NCI-H1048 (cell line): ENCODE results near the gene MTTP.

Source experiments
- DNase-seq: peaks from one replicate; lab custom pipeline; 2025; lab: John Stamatoyannopoulos, UW

MTTP gene

DNA sequence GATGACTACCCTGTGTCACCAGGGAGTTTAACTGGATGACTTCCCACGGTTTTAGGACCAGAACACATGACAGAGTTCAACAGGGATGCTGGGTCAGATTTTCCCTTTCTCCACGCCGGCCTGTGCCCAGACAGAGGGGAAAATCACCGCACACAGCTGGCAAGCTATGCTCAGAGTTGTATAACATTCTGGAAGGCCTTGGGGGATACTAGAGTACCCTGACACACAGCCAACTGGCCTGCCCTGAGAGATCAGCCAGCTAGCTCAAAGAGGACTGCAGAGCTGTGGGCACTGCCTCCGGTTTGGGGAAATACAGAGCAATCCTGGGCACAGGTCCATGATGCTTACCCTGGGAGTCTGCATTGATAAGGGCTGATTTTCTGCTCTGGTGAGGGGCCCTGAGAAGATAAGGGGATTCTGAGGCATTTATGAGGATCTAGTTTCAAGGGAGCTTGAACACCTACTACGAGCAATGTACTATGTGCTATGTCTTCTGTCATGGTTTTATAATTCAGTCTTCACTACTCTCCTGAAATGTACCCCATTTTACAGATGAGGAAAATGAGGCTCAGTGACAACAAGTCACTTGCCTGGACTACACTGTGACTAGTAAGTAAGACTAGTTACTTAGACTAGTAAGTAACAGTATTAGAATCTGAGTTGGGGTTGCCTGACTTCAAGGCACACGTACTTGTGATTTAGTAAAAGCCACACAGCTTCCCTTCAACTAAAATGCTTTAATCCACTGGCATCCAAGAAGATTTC lies 68.3 kb downstream of the MTTP start:
- no peak for DNase-seq

DNA sequence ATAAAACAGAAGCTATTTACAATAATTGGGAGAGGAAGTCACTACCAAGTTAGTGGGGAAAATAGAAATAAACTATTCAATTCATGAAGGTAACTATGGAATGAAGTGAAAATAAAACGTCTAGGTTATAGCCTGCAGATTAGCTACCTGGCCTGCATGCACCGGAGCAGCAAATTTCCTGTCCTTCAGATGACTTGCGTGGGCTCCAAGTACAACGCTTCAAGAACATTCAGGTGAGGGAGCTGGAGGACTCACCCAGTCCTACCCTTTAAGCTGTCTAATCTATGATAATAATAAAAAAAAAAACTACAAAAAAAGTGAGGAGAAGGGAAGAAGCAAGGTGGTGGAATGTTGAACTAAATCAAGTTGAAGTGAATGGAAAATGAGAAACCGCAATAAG lies 69.8 kb downstream of the MTTP start:
- DNase-seq, result no peak

DNA sequence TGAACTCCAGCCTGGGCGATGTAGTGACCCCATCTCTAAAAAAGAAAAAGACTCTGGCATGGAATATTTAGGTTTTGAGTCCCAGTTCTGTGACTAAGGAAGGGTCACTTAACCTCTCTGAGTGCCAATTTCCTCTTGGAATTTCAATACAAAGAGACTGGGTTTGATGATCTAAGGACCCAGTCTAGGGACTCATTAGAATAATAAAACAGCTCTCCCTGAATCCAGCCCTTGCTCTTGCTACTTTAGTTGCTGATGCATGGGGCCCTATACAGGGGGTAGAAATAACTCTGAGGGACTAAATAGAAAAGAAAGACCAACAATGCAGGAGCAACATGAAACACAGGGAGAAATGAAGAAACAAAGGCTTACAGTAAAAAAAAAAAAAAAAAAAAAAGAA lies 70.4 kb downstream of the MTTP start:
- DNase-seq, result no peak

DNA sequence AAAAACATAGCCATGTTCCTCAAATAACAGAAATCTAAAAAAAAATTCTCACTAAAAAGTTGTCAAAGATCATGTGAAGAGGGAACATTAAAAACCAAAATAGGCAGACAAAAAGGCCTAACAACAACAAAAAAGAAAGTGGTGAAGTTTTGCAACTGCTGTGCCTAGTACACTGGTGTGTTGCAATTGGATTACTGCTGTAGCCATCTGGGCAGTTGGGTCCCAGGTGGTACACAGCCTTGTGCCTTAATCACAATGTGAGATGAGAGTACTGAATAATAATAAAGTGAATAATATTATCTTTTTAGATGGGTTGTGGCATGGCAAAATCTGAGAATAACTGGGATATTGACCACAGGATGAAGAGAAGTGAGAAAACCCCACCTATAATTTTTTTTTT lies 71.0 kb downstream of the MTTP start:
- no peak for DNase-seq

DNA sequence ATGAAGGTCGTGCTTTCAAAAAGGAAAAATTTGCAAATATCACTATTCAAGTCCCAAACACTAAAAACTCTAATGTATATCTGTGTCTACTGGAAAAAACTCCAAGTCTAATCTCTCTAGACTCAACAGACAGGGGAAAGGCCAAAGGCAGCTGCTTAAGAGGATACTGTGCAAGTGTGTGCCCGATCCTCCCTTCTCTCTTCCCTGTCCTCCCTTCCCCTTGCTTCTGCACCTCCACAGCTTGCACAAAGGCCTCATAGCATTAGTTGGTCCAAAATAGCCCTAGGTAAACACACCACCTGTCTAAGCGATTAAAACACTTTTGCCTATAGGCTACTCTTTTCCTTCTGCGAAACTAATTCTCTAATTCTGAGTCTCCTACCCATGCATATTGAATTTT lies 72.4 kb downstream of the MTTP start:
- DNase-seq, result no peak

DNA sequence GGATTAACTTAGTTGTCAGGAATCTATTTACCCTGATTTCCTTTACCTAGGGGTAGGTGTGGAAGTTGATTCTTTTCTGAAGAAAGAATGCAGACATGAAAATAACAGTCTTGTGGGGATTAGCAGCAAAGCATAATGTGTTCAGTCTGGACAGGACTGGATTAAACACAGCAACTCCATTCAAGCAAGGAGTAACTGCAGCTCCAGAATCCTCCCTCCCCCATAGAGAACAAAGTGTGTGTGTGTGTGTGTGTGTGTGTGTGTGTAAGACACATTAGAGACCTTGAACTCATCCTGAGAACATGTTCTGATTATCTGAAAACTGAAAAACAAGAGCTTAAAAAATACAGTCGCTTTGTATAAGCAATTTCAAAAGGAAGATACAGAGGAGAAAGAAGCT lies 73.7 kb downstream of the MTTP start:
- no peak for DNase-seq

DNA sequence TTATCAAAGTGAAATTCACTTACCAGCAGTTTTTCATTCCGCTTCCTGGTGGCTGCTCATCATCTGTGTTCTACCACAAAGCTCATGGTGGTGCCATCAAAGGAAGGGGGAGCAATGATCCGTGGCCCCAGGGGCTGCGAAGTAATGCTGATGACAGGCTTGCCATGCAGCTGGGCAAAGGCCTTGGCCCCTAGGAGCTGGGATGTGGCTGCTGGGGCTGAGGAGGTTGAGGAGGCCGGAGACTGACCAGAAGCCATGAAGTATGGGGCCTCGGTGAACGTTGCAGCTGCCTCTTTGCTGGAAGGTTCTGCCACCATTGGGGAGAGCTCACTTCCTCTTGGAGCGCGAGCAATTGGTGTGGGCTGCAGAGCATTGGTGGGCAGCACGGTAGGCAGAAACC lies 74.6 kb downstream of the MTTP start:
- no peak for DNase-seq

DNA sequence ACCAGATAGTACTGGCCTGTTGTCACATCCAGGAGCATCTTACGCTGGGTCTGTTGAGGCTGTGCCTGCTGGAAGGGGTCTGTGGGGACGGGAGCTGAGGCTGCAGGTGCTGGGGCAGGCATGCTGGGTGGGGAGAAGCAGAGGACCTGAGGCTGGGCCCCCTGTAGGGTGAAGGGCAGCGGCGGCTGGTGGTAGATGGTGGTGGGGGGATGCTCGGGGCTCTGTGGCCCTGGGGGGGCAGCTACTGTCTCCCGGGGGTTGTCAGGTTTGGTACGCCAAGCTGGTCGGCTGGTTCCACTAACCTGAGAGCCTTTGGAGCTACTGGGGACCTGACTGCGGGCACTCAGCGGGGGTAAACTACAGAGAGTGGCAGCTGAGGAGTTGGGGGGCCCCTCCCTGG lies 75.2 kb downstream of the MTTP start:
- no peak for DNase-seq

DNA sequence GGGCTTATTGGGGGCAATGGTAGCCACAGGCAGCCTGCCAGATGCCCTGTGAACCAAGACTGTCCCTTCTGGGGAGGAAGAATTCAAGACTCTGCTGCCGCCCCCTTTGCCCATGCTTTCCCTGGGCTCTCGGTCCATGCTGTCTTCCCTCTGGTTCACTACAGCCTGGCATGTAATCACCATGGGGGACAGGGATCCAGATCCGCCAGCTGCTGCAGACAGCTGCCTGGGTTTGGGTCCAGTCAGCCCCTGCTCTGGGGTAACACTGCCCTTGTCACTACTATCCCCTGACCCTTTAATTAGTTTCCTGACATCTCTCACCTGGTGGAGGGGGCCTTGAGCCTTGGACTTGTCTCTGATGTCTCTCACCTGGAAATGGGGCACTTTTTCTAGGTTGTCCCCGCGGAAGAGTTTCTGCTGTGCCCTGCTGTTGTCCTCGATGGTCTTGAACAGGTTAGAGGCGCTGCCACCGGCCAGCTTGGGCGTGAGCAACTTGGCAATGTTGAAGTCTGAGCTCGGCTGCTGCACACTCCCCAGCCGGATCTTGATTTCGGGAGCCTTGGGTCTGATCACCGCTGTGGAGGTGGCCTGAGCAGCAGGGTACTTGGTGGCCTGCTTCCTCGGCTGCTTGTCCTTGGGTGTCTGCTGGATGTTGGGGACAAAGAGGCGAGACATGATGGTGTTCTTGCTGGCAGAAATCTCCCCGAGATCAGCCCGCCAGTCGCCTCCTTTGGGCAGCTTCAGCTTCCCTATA lies 76.6 kb downstream of the MTTP start:
- no peak for DNase-seq

DNA sequence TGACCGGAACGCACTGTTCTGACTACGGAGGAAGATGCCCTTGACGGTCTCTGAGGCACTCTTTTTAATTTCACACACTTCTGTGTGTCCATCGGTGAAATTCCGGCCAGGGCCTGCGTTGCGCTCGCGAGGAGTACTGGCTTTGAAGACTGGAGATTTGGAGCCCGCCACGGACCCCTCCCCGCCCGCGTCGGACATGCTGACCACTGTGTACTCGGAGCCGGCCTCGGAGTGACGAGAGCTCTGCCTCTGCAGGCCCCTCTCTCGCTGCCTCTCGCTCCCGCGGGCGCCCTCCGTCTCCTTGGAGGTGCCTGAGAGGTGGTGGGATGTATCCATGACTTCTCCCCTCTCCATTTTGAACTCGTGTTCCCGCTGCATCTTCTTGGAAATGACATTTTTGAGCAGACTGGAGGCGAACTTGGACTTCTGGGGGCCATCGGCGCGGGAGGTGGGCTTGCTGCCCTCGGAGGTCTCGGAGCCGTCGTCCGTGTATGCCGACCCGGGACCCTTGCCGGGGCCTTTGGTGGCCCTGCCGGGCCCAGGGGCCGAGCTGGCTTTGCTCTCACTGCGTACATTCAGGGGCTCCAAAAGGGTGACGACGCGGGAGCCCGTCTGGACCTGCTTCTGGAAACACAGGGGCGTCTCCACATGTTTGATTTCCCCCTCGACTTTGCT lies 77.3 kb downstream of the MTTP start:
- no peak for DNase-seq

DNA sequence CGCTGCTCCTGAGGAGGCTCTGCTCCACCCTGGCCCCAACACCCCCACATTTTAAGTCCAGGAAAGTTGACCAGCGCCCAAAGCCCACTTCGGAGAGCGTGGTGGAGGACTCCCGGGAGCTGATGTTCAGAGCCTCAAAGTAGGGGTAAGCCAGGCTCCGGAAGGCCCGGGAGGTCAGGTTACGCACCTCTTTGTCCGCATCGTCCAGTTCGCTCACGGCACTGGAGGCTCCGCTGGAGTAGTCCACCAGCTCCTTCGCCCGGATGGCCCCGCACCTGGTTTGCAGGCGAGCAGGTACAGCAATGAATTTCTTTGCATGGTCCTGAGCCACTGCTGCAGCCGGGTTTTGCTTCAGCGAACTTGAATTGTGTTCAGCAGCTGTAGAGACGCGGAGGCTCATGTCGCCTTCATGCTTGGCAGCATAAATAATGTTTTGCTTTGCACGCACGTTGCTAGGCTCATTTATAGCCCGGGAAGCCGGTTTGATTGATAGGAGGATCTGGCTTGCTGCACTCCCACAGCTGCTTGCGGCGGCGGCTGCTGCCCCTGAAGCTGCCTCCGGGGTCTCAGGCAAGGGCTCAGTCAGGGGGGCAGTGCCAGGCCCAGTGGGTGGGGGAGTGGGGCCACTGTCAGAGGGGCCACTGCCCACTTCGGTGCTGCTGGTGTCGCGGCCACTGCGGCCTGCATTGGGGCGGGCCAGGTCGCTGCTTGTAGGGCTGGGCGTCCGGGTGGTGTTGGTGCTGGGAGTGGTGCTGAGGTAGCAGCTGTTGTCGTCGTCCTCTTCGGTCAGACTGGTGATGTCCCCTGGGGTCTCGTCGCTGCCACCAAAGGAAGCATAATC lies 78.2 kb downstream of the MTTP start:
- DNase-seq, result no peak

DNA sequence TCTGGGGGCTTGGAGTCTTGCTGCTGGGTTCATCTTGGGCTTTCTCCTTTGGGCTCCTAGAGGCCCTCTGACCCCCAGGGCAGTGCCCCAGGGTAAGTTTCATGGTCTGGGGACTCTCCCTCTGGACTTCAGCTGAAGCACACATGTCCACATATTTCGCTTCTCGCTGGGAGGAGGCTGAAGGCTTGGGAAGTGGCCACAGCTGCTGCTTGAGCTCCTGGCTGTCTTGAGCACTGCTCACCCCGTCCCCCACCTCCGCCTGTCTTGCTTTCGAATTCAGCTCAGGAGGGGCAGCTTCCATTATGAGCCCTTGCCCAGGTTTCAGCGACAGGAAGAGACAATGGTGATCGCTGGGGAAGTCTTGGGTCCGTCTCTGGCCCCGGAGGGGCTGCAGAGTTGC lies 79.3 kb downstream of the MTTP start:
- no peak for DNase-seq

DNA sequence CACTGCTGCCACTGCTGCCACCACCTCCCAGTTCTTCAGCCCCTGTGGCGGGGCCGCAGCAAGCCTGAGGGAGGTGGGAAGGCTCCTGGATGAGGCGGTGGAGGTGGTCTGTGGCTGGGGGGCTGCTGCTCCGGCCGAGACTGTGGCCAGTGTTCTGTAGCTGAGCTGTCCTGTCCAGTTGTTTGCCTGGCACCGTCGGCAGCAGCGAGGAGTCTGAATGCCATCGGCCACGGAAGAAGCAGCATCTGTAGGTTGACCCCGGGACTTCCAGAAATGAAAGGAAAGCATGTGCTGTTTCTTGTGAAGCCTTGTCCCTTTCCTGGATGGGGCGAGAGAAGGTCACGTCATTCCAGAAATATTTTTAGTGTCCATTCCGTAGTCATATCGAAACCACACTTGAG lies 79.7 kb downstream of the MTTP start:
- DNase-seq, result no peak

DNA sequence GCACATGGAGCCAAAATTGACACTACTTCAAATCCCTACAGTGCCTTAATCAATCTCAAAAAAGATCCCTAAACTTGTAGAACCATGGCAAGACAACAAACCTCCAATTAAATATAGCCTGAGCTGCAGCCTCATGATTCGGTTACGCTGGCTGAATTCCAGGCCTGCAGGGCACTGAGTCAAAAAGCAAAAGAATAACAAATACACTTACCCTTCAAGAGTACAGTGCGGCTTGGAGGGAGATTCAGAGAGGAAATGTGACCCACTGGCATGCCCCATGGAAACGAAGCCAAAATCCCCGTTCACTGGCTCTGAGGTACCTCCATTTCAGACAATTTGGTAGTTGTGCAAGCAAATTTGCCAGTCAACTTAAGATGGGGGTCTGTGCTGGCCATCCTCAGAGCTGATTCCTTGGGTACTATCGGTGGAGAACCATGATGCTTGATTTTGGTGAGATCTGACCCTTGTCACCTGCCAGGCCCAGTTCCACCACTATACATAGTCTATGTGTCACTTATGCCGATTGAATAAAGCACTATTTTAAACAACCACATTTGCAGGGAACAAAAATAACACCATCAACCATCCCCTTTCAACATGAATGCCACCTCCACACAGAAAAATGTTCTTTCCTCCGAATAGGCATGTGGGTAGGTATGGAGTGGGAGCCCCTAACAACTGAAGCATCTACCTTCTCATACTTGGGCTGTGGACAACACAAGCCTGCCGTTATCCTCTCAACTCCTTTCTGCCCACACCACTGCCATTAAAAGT lies 80.9 kb downstream of the MTTP start:
- DNase-seq, result no peak

DNA sequence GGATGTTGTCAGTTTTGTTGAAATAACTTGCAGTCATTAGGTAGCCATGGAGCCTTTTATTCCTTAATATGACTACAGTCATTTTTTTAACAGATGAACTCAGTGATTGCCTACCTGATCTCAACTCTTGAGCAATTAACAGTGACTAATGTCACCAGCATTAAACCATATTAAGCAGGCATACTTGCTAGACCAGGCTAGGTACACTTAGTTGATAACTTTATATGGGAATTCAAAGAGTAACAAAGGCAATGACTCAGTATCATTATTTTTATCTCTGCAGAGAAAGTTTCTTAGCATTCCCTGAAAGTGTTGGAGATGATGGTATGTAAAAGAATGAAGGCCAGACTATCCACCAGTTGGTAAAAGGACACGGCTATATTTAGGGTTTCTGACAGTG lies 83.2 kb downstream of the MTTP start, which contains the start of gene C4orf54:
TSS of gene C4orf54 (minus strand) at position 31 of the 400 bp plus-strand sequence. CDS start 3,180 bp downstream, outside the sequence.
- DNase-seq, result no peak

DNA sequence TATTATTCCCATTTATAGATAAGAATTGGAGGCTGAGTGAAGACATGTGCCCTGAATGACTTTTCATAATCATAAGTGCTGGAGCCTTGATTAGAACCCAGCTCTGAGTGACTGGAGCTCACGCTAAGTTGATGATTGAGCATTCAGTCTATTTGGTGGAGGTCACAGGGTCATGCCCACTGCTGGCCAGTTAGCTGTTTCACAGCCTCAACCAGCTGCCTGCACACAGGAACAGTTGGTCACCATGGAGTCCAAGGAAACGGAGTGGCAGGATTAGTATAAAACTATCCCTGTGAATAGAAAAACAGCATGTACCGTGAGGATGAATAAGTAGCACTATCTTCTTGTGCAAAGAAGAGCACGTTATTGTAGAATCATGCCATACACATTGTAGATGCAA lies 84.0 kb downstream of the MTTP start:
- DNase-seq, result no peak

DNA sequence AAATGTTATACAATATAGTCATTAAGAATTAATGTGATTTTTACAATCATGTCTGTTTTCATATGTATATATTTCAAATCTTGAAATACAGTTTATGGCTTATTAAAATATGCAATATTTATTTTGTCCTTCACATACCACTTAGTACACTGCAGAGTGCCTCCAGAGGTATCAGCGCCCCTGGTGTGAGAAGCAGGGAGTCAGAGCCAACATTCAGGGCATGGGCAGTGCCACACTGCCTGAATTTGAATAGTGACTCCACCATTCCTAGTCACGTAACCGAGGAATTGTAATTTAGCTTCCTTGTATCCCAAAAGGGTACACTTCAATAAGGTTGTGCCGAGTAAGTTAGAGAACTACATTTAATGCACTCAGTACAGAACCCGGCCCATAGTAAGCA lies 87.3 kb downstream of the MTTP start:
- DNase-seq, result no peak

DNA sequence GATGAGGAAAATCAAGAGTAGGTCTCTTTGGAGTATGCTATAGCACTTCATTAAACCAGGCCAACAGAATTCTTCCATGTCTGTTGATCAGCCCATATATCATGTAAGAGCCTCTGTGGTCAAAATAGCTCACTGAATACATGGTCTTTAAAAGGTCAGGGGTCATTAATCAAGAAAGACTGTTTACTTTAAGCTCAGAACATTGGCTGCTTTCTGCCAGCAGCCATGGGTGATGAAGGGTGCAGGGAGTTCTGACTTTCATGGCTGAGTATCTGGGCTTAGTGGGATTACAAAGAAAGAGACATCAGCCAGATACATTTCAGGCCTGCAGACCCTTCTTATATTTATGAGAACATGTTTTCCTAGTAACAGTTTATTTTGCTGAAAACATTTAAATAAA lies 90.1 kb downstream of the MTTP start:
- DNase-seq, result no peak

DNA sequence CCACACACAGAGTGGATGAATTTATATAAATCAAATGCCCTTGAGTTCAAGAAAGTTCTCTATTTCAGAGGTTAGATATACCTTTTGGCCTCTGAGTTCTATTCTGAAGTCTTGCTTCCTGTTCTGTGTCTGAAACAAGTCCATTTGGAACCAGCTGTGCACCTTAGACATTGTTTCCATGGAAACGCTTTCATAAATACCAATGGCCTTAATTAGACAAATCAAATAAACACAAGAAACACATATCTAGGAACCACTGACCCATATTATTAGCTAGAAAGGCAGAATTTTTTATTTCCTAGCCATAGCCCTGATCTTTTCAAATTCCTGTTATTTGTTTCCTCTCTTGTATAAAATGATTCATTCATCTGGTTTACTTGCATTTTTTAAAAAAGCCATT lies 91.4 kb downstream of the MTTP start:
- DNase-seq, result no peak

DNA sequence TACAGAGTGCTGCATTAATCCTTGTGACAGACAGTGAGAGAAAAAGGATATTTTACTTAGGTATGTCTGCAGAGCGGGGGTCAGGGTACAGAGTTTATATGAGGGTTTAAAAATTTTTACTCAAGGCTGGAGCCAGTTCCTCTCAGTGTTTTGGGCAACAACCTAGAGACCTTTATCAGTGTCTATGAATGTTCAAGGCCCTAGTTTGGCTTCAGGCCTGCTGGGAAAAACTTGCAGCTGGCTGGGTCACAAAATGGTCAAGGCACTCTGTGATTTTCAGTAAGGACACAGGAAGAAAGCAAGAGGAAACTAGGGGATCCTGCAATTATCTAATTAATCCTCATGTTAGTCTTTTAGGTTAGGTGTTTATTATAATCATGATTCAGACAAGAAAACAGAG lies 93.8 kb downstream of the MTTP start:
- no peak for DNase-seq

DNA sequence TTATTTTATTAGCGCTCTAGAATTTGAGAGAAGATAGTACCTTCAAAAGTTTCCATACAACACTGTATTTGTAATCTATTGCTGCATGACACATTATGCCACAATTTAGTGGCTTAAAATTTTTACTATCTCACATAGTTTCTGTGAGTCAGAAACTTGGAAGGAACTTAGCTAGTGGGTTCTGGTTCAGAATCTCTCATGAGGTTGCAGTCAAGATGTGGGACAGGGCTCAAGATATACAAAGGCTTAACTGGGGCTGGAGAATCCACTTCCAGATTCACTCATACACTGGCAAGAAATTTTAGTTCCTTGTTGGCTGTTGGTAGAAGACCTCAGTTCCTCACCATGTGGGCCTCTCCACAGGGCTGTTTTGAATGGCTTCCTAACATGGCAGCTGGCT lies 94.5 kb downstream of the MTTP start:
- no peak for DNase-seq
